Aorta (tissue), 5 donors: ENCODE results near the gene CISD2. TPM values are rescaled to one million over a fixed set of nuclear protein-coding genes. Genes with fewer than 3 reads are reported as not detected.

ENCODE experiments used
- ATAC-seq: fragments of 200-7000 bp; cut with Tn5 transposase; one replicate; pipeline ENCODE4 v1.9.1; 2022; ENCODE audit warnings: moderate library complexity; ENCODE audit not compliant: low FRiP score
- DNase-seq, 2 donors: peaks; one replicate each; pipeline ENCODE4 v3.0.0-alpha.2; 2020
- H3K27ac ChIP-seq, 2 donors: one replicate each; pipeline ENCODE4 v1.5.1; 2013; ENCODE audit warnings: low read length in 2 of 2, mild to moderate bottlenecking in 2 of 2, moderate library complexity in 2 of 2, control low read depth in 1 of 2, inconsistent platforms in 1 of 2, low read depth in 1 of 2
- H3K27me3 ChIP-seq, 2 donors: one replicate each; pipeline ENCODE4 v1.6.1; 2013; ENCODE audit warnings: control low read depth in 1 of 2, low read length in 1 of 2, mild to moderate bottlenecking in 1 of 2, moderate library complexity in 1 of 2; ENCODE audit not compliant: insufficient read depth in 2 of 2, control insufficient read depth in 1 of 2
- H3K36me3 ChIP-seq, 2 donors: one replicate each; pipeline ENCODE4 v1.6.1; 2013; ENCODE audit warnings: control low read depth in 1 of 2, low read length in 1 of 2, mild to moderate bottlenecking in 1 of 2; ENCODE audit not compliant: insufficient read depth in 2 of 2, control insufficient read depth in 1 of 2
- H3K4me1 ChIP-seq, 2 donors: one replicate each; pipeline ENCODE4 v1.6.1; 2013; ENCODE audit warnings: low read length in 2 of 2, control low read depth in 1 of 2, mild to moderate bottlenecking in 1 of 2, moderate library complexity in 1 of 2; ENCODE audit not compliant: insufficient read depth in 2 of 2, control insufficient read depth in 1 of 2
- H3K4me3 ChIP-seq, 2 donors: one replicate each; pipeline ENCODE4 v1.5.1; 2013; ENCODE audit warnings: low read length in 2 of 2, control low read depth in 1 of 2, mild to moderate bottlenecking in 1 of 2
- H3K9me3 ChIP-seq: one replicate; pipeline ENCODE4 v1.6.1; 2013; ENCODE audit warnings: mild to moderate bottlenecking, low read length; ENCODE audit not compliant: control insufficient read depth
- WGBS, 2 donors: extraction: QIAGEN DNeasy Blood & Tissue Kit; methylation state at CpG; one replicate each; pipeline ENCODE4 v1.1.7; 2013; 5-methylcytosine and 5-hydroxymethylcytosine counted together
- intact Hi-C, 2 donors: fragments of 100-400 bp; cut with DNase I; formaldehyde crosslinking; loops; one replicate each; pipeline versions ENCODE4 v1.14.2 to v1.15.0; 2022
- polyA plus RNA-seq, 2 donors: library from polyadenylated mRNA; stranded (reverse); fragments of 200-250 nt; gene quantifications; one replicate each; pipeline ENCODE4 v1.2.3, GENCODE V29; 2013
- total RNA-seq, 2 donors: library from RNA; stranded (reverse); fragmentation: NEBNext Ultra II Directional; extraction: Animal tissue kit (Norgen Biotek cat#: 25700); gene quantifications; one replicate each; pipeline ENCODE4 v1.2.1, GENCODE V29; 2021
- donor health status: healthy with polysubstance abuse.
- donor health status: Bipolar disorder and iron deficiency.
- donor health status: DM: no; HTN: no; CAD: no.
- donor health status: DM: no; HTN: no; CAD: no.
- donor health status: DM: yes; HTN: yes; CAD: no.

The CISD2 gene
- total and polyA plus RNA-seq, 4 donors = 16.2 to 22.5 (median 18.0) TPM

DNA sequence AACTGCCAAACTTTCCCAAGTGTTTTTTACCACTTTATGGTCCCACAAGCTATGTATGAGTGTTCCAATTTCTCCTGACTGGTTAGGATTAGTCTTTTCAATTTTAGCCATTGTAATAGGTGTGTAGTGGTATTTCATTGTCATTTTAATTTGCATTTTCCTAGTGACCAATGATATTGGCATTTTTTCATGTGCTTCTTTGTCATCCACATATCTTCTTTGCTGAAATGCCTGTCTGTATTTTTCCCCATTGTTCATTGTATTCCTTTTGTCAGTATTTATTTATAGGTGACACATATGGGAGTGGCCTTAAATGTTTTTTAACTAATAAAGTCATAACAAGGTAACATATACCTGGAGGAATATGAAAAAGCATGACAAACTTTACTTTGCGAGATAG, 32.2 kb upstream of the CISD2 start:
- ATAC-seq (no peak), DNase-seq (no peak)
- Histone ChIP-seq H3K9me3 (no peaks in the 10 kb centered on the region), H3K27ac (no peak overlapping the region), H3K27me3 (no peaks in the 10 kb centered on the region), H3K36me3 (no peaks in the 10 kb centered on the region), H3K4me1 (no peaks in the 10 kb centered on the region), H3K4me3 (no peak overlapping the region)
- intact Hi-C loops = no loop called here
- WGBS, 2 donors = 95 to 100% methylated on average over 1 of the region's 1 CpG

DNA sequence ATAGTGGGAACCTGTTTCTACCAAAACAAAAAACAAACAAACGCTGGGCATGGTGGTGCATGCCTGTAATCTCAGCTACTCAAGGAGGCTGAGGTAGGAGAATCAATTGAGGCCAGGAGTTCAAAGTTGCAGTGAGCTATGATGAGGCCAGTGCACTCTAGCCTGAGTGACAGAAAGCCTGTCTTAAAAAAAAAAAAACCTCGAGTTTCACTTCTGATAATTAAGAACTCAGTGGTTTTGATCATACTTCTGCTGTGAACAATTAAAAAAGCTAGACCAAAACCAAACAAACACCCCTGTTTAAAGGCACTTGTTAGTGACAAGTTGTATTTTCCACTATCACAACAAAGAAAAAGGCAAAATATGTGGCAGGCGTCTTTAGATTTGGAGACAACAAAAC, 26.4 kb upstream of the CISD2 start:
- Histone ChIP-seq H3K27me3 (no peaks in the 10 kb centered on the region), H3K4me1 (no peaks in the 10 kb centered on the region), H3K4me3 (no peak overlapping the region), H3K36me3 (no peaks in the 10 kb centered on the region), H3K27ac (no peak overlapping the region), H3K9me3 (no peaks in the 10 kb centered on the region)
- DNase-seq (no peak), ATAC-seq (no peak)
- intact Hi-C loops = no loop called here
- 88 to 93% methylated on average over 3 of the region's 3 CpGs for WGBS, 2 donors

DNA sequence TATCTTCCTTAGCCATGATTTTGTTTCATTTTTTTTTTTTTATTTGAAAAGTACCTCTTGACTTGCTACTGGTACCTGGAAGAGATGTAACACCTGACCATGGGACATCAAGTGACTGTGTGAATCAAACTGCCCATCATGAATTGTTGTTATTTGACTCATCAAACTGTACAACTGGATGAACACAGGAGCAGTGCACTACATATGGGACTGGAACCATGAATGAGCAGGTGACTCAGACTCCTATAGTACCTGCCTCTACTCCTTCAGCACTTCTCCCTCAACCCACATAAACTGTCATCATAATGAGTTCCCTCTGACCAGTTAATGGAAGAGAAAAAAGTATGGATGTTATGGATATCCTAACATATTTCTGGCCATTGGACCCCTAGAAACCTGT, 25.5 kb upstream of the CISD2 start:
- DNase-seq (no peak), ATAC-seq (no peak)
- Histone ChIP-seq H3K27ac (no peak overlapping the region), H3K4me3 (no peak overlapping the region), H3K36me3 (no peaks in the 10 kb centered on the region), H3K4me1 (no peaks in the 10 kb centered on the region), H3K9me3 (no peaks in the 10 kb centered on the region), H3K27me3 (no peaks in the 10 kb centered on the region)
- intact Hi-C loops = no loop called here

DNA sequence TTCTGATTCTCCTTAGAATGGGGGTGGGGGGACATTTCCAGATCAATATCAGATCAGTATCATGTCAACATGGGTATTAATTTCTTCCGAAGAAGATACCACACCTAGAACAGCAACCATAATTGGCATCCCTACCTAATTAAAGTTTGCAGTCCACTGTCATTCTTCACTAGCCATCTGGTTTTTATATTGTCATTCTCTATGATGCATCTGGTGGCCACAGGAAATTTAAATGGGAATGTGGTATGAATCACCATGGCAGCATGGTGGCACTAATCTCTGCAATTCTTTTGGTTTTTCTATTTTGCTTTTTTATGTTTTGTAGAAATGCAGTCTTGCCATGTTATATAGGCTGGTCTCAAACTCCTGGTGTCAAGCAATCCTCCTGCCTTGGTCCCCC, 24.9 kb upstream of the CISD2 start:
- 97 to 100% methylated on average over 1 of the region's 1 CpG for WGBS, 2 donors

DNA sequence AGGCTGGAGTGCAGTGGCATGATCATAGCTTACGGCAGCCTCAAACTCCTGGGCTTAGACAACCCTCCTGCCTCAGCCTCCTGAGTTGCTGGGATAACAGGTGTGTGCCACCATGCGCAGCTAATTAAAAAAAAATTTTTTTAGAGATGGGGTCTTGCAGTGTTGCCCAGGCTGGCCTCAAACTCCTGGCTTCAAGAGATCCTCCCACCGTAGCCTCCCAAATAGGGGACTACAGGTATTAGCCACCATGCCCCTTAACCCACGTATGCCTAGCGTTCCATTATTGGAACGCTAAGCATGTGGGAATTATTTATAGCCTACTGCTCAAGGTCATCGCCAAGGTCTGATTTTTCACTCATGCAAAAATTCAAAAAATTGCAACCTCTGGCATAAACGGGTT, 21.1 kb upstream of the CISD2 start:
- 96 to 97% methylated on average over 8 of the region's 8 CpGs for WGBS, 2 donors
- intact Hi-C loops = no loop called here
- H3K9me3 ChIP-seq = no peaks in the 10 kb centered on the region
- ATAC-seq (no peak), DNase-seq (no peak)
- no peaks in the 10 kb centered on the region for H3K27me3 ChIP-seq
- H3K27ac ChIP-seq = no peak overlapping the region
- no peaks in the 10 kb centered on the region for H3K4me1 ChIP-seq
- no peaks in the 10 kb centered on the region for H3K36me3 ChIP-seq
- H3K4me3 ChIP-seq = no peak overlapping the region

More for the DNA sequence above, 24.9 kb upstream of the CISD2 start:
- Histone ChIP-seq H3K4me1 (no peaks in the 10 kb centered on the region), H3K4me3 (no peak overlapping the region), H3K27me3 (no peaks in the 10 kb centered on the region), H3K27ac (no peak overlapping the region), H3K9me3 (no peaks in the 10 kb centered on the region), H3K36me3 (no peaks in the 10 kb centered on the region)
- DNase-seq = no peak
- intact Hi-C loops = no loop called here
- no peak for ATAC-seq

DNA sequence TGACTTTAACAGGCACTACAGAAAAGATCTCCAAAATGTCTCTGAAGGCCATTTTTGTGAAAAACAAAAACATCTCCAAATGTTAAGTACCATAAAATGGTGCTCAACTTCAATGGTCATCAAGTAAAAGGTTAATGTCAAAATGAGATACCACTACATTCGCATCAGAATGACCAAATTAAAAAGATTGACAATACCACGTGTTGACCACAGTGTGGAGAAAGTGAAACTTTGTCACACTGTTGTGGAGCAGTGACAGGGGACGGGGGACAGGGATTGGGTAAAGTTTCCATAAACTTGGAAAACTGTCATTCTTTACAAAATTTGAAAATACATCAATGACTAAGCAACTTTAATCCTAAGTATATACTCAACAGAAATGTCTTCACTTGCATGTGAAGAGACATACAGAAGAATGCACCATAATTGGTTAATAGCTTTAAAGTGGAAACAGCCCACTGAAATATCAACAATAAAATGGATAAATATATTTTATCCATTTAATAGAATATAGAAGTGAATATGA, 19.1 kb upstream of the CISD2 start:
- H3K27ac ChIP-seq = no peak overlapping the region
- intact Hi-C loops = no loop called here
- no peaks in the 10 kb centered on the region for H3K27me3 ChIP-seq
- no peaks in the 10 kb centered on the region for H3K36me3 ChIP-seq
- no peak overlapping the region for H3K4me3 ChIP-seq
- ATAC-seq = no peak
- H3K4me1 ChIP-seq = no peaks in the 10 kb centered on the region
- 82 to 88% methylated on average over 3 of the region's 3 CpGs for WGBS, 2 donors
- H3K9me3 ChIP-seq = no peaks in the 10 kb centered on the region
- DNase-seq = no peak

DNA sequence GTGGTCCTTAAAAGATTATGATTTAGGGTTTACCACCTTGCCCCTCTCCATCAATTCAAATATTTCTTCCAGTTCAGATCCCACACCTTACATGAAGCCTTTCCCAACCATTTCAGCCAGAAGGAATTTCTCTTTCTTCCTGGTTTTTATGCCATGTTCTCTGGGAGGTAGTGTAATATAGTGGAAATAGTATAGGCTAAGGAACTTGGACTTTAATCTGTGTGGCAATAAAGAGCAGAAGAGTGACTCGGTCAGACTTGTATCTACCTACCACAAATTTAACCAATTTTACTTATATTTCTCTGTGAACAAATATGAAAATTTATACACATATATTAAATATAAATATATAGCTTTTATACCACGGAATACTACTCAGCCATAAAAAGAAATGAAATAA, 18.4 kb upstream of the CISD2 start:
- peaks cover under 1% of the 10 kb centered on the region for H3K9me3 ChIP-seq
- no peak overlapping the region for H3K27ac ChIP-seq
- no peaks in the 10 kb centered on the region for H3K27me3 ChIP-seq
- no peaks in the 10 kb centered on the region for H3K4me1 ChIP-seq
- no peaks in the 10 kb centered on the region for H3K36me3 ChIP-seq
- ATAC-seq (no peak), DNase-seq (no peak)
- intact Hi-C loops = no loop called here
- WGBS, 2 donors = 90 to 92% methylated on average over 2 of the region's 2 CpGs
- no peak overlapping the region for H3K4me3 ChIP-seq

DNA sequence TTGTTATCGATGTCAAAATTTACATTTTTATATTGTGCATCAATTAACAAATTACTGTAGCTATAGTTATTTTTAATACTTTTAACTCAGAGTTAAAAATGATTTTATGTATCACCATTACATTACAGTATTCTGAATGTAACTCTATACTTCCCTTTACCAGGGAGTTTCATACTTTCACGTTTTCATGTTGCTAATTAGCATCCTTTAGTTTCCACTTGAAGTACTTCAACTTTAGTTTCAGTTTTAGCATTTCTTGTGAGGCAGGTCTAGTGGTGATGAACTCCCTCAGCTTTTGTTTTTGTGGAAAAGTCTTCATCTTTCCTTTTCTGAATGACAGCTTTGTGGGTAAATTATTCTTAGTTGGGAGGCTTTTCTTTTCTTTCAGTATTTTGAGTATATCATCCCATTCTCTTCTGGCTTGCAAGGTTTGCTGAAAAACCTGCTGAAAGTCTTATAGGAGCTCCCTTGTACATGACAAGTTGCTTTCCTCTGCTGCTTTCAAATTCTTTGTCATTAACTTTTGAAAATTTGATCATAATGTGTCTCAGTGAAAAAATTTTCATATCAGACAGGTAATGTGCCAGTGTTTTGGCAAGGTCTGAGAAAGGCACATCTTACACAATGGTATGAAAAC, 9.8 kb upstream of the CISD2 start:
- no peaks in the 10 kb centered on the region for H3K36me3 ChIP-seq
- ATAC-seq = no peak
- no peak overlapping the region for H3K27ac ChIP-seq
- WGBS, 2 donors = 95 to 100% methylated on average over 2 of the region's 2 CpGs
- no peak overlapping the region for H3K4me3 ChIP-seq
- intact Hi-C loops = no loop called here
- H3K27me3 ChIP-seq = no peaks in the 10 kb centered on the region
- H3K4me1 ChIP-seq = no peaks in the 10 kb centered on the region
- DNase-seq = no peak
- H3K9me3 ChIP-seq = peaks cover 2% of the 10 kb centered on the region

DNA sequence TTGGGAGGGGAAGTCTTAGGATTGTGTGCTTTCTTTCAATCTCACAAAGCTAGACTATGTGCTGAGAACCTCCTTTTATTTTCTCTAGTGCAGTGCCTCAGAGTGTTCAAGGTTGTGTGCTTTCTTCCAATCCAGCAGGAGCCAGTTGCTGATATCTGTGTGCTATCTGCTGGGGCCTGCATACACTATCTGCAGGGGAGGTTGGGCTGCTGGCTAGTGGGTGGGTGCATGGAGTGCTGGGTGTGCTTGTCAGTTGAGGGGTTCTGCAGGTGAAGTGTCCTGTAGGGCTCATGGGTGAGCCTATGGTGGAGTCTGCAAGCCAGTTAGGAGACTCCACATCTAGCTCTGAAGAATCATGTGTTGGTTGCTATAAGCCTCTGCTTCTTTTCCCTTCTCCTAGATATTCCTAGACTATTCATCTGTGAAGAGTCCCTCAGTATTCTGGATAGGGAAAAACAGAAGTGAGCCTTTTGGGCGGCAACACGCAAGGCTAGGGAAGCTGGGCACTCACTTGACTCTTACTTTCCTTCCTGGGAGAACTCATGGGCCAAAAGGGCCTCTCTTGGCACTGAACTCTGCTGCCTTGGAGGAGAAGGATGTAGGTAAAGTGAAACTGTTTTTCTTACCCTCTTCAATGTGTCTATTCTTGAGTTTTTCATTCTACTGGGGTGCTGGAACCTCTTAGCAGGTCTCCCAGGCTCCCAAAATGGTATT, 8.0 kb upstream of the CISD2 start:
- ATAC-seq (no peak), DNase-seq (no peak)
- Histone ChIP-seq H3K4me3 (no peak overlapping the region), H3K4me1 (no peaks in the 10 kb centered on the region), H3K9me3 (peaks cover 1% of the 10 kb centered on the region), H3K27me3 (no peaks in the 10 kb centered on the region), H3K27ac (no peak overlapping the region), H3K36me3 (no peaks in the 10 kb centered on the region)
- WGBS, 2 donors = 94% methylated on average over 2 of the region's 2 CpGs; no CpG with 5 or more reads in 1 of the 2 donors
- intact Hi-C loops = loop anchor here in 1 of 2 donors (10.0 kb wide), 1 partner anchor 236 kb away; no protein-coding TSS in a partner anchor
